K562 (cell line): ENCODE results near the gene BOLA1. TPM values are rescaled to one million over a fixed set of nuclear protein-coding genes. Genes with fewer than 3 reads are reported as not detected.

ENCODE experiments used
- MTA2 ChIP-seq: fragments of 450-650 bp; IDR thresholded peaks from 2 replicates; pipeline ENCODE4 v1.6.1; 2016; ENCODE audit warnings: low read depth
- NBN ChIP-seq: fragments of 450-650 bp; IDR thresholded peaks from 2 replicates; pipeline ENCODE4 v1.6.1; 2016; ENCODE audit warnings: low read depth, mild to moderate bottlenecking
- NFXL1 ChIP-seq: fragments of 450-650 bp; formaldehyde crosslinking; IDR thresholded peaks from 2 replicates; pipeline ENCODE4 v1.4.0; 2021; ENCODE audit warnings: mild to moderate bottlenecking
- NR1H2 ChIP-seq: sonication (generic); formaldehyde crosslinking; IDR thresholded peaks from 2 replicates; pipeline ENCODE4 v1.4.0; 2020; ENCODE audit warnings: mild to moderate bottlenecking, missing genetic modification reagents
- PHF20 ChIP-seq: fragments of 450-650 bp; IDR thresholded peaks from 2 replicates; pipeline ENCODE4 v1.6.1; 2018; ENCODE audit not compliant: partially characterized antibody
- PTTG1 ChIP-seq: fragments of 450-650 bp; IDR thresholded peaks from 2 replicates; pipeline ENCODE4 v1.6.1; 2016; ENCODE audit warnings: low read depth, mild to moderate bottlenecking, missing genetic modification characterization, missing compliant biosample characterization
- ZNF124 ChIP-seq: sonication (generic); formaldehyde crosslinking; IDR thresholded peaks from 2 replicates; pipeline ENCODE4 v1.8.1; 2022; ENCODE audit warnings: missing genetic modification reagents
- ZNF41 ChIP-seq: fragments of 250-450 bp; sonication (Bioruptor Pico); conservative IDR thresholded peaks from 2 replicates; pipeline ENCODE4 v1.4.0; 2020; ENCODE audit warnings: mild to moderate bottlenecking
- polyA plus RNA-seq, 8 experiments: library from polyadenylated mRNA; depleted of rRNA in 4 of 8; stranded (reverse) in 5 of 8; unstranded in 3 of 8; fragments of >200 nt; fragmentation: Nextera tagmentation in 2 of 8; fragmentation: Illumina TruSeq in 1 of 8; extraction: Ambion mirVana in 2 of 8; extraction: Trizol in 1 of 8; gene quantifications; 2 replicates each; pipeline versions ENCODE4 v1.2.1 to v1.2.3, GENCODE V29; 2011 to 2014; ENCODE audit warnings: inconsistent platforms in 1 of 8, missing spikeins in 1 of 8
- total RNA-seq, 7 experiments: library from RNA; depleted of rRNA in 6 of 7; stranded (reverse); fragments of >200 nt in 6 of 7; fragmentation: Illumina TruSeq in 2 of 7; extraction: Trizol in 2 of 7; gene quantifications; 2 replicates each; pipeline versions ENCODE4 v1.2.1 to v1.2.3, GENCODE V29; 2011 to 2021; ENCODE audit warnings: low replicate concordance in 1 of 7
- TF ChIP-seq, protein P1 (sequence below): sonication (generic); formaldehyde crosslinking; IDR thresholded peaks from 2 replicates; pipeline ENCODE4 v1.8.0; 2023; ENCODE audit warnings: missing genetic modification reagents, mild to moderate bottlenecking, borderline replicate concordance
- TF ChIP-seq, protein P2 (sequence below), 2 experiments: IDR thresholded peaks; 2 replicates each; pipeline ENCODE4 v1.6.1; 2012; ENCODE audit warnings: improper control_type of control experiment in 2 of 2, low read depth in 2 of 2, low read length in 2 of 2, borderline replicate concordance in 1 of 2
- TF ChIP-seq, protein P3 (sequence below): sonication (generic); formaldehyde crosslinking; IDR thresholded peaks from 2 replicates; pipeline ENCODE4 v1.9.0; 2022; ENCODE audit warnings: mild to moderate bottlenecking, missing genetic modification reagents
- TF ChIP-seq, protein P4 (sequence below): fragments of 450-650 bp; IDR thresholded peaks from 2 replicates; pipeline ENCODE4 v1.6.1; 2016

Gene BOLA1
- total and polyA plus RNA-seq, 9 of the 15 experiments (the other 6 are each of a cell fraction or from before 2014, with no cell fraction given) = 0.18 to 1.2 (median 0.40) TPM; not detected in 2

DNA sequence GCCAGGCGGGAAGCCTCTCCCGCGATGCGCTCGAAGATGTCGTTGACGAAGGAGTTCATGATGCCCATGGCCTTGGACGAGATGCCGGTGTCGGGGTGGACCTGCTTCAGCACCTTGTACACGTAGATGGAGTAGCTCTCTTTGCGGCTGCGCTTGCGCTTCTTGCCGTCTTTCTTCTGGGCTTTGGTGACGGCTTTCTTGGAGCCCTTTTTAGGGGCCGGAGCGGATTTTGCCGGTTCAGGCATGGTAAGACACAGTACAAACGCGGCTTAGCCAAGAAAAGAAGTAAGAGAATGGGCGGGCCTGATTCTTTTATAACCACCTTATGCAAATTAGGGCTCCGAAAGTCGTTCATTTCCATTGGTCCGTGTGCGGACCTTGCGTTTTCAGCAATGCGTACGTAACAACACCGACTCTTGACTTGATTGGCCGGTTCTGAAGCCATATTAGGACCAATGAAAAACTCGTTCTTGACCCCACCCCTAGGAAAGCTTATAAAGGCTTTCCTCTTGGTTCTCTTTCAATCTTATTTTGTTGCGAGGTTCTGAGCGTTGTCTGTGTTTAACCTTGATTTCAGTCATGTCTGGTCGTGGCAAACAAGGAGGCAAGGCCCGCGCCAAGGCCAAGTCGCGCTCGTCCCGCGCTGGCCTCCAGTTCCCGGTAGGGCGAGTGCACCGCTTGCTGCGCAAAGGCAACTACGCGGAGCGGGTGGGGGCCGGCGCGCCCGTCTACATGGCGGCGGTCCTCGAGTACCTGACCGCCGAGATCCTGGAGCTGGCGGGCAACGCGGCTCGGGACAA lies 12.8 kb upstream of the BOLA1 start (continued):
- TF ChIP-seq, protein P1, sequence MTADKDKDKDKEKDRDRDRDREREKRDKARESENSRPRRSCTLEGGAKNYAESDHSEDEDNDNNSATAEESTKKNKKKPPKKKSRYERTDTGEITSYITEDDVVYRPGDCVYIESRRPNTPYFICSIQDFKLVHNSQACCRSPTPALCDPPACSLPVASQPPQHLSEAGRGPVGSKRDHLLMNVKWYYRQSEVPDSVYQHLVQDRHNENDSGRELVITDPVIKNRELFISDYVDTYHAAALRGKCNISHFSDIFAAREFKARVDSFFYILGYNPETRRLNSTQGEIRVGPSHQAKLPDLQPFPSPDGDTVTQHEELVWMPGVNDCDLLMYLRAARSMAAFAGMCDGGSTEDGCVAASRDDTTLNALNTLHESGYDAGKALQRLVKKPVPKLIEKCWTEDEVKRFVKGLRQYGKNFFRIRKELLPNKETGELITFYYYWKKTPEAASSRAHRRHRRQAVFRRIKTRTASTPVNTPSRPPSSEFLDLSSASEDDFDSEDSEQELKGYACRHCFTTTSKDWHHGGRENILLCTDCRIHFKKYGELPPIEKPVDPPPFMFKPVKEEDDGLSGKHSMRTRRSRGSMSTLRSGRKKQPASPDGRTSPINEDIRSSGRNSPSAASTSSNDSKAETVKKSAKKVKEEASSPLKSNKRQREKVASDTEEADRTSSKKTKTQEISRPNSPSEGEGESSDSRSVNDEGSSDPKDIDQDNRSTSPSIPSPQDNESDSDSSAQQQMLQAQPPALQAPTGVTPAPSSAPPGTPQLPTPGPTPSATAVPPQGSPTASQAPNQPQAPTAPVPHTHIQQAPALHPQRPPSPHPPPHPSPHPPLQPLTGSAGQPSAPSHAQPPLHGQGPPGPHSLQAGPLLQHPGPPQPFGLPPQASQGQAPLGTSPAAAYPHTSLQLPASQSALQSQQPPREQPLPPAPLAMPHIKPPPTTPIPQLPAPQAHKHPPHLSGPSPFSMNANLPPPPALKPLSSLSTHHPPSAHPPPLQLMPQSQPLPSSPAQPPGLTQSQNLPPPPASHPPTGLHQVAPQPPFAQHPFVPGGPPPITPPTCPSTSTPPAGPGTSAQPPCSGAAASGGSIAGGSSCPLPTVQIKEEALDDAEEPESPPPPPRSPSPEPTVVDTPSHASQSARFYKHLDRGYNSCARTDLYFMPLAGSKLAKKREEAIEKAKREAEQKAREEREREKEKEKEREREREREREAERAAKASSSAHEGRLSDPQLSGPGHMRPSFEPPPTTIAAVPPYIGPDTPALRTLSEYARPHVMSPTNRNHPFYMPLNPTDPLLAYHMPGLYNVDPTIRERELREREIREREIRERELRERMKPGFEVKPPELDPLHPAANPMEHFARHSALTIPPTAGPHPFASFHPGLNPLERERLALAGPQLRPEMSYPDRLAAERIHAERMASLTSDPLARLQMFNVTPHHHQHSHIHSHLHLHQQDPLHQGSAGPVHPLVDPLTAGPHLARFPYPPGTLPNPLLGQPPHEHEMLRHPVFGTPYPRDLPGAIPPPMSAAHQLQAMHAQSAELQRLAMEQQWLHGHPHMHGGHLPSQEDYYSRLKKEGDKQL (CRISPR knock-in tag) = no peak
- TF ChIP-seq MTA2 (no peak), PHF20 (peak; percentile 35), NFXL1 (CRISPR knock-in tag) (no peak), NBN (peak; percentile 16; the same call in 1 of the 2 replicates), NR1H2 (CRISPR knock-in tag) (peak; percentile 45; the same call in 1 of the 2 replicates), ZNF41 (0 out of 2 replicates have a peak, but pooled peaks have one; percentile 56), ZNF124 (no peak), PTTG1 (tag) (no peak)
- TF ChIP-seq, protein P2, sequence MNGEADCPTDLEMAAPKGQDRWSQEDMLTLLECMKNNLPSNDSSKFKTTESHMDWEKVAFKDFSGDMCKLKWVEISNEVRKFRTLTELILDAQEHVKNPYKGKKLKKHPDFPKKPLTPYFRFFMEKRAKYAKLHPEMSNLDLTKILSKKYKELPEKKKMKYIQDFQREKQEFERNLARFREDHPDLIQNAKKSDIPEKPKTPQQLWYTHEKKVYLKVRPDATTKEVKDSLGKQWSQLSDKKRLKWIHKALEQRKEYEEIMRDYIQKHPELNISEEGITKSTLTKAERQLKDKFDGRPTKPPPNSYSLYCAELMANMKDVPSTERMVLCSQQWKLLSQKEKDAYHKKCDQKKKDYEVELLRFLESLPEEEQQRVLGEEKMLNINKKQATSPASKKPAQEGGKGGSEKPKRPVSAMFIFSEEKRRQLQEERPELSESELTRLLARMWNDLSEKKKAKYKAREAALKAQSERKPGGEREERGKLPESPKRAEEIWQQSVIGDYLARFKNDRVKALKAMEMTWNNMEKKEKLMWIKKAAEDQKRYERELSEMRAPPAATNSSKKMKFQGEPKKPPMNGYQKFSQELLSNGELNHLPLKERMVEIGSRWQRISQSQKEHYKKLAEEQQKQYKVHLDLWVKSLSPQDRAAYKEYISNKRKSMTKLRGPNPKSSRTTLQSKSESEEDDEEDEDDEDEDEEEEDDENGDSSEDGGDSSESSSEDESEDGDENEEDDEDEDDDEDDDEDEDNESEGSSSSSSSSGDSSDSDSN (IDR thresholded peaks at IDR 0.05; ENCODE audit: borderline replicate concordance in 1 of 2, low read depth in 2 of 2, low read length in 2 of 2) = no peak
- TF ChIP-seq, protein P3, sequence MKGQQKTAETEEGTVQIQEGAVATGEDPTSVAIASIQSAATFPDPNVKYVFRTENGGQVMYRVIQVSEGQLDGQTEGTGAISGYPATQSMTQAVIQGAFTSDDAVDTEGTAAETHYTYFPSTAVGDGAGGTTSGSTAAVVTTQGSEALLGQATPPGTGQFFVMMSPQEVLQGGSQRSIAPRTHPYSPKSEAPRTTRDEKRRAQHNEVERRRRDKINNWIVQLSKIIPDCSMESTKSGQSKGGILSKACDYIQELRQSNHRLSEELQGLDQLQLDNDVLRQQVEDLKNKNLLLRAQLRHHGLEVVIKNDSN (CRISPR knock-in tag) = no peak
- TF ChIP-seq, protein P4, sequence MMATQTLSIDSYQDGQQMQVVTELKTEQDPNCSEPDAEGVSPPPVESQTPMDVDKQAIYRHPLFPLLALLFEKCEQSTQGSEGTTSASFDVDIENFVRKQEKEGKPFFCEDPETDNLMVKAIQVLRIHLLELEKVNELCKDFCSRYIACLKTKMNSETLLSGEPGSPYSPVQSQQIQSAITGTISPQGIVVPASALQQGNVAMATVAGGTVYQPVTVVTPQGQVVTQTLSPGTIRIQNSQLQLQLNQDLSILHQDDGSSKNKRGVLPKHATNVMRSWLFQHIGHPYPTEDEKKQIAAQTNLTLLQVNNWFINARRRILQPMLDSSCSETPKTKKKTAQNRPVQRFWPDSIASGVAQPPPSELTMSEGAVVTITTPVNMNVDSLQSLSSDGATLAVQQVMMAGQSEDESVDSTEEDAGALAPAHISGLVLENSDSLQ = no peak
